Activated T-helper 17 cell treated with anti-CD3 and anti-CD28 coated beads, Interleukin-2, amount 50 U/mL, for 72 hours (primary cell): ENCODE data around the gene EML5. TPM values are rescaled to one million over a fixed set of nuclear protein-coding genes. Genes with fewer than 3 reads are reported as not detected.

ENCODE experiments used
- ATAC-seq: fragments of 150-1000 bp; cut with Tn5 transposase; replicated peaks from 2 replicates; pipeline ENCODE4 v1.10.0; 2021; ENCODE audit warnings: mild to moderate bottlenecking, moderate library complexity
- H3K27ac Mint-ChIP-seq: one replicate; pipeline ENCODE4 v1.8.0; 2022; ENCODE audit warnings: mixed read lengths
- H3K27me3 Mint-ChIP-seq: one replicate; pipeline ENCODE4 v1.8.0; 2022; ENCODE audit warnings: mixed read lengths
- H3K36me3 Mint-ChIP-seq: one replicate; pipeline ENCODE4 v1.8.0; 2022; ENCODE audit warnings: low read depth, mild to moderate bottlenecking, mixed read lengths
- H3K4me1 Mint-ChIP-seq: one replicate; pipeline ENCODE4 v1.8.0; 2022; ENCODE audit warnings: mixed read lengths
- H3K4me3 Mint-ChIP-seq: one replicate; pipeline ENCODE4 v1.8.0; 2022; ENCODE audit warnings: mild to moderate bottlenecking, mixed read lengths
- H3K9me3 Mint-ChIP-seq: one replicate; pipeline ENCODE4 v1.8.0; 2022; ENCODE audit warnings: mixed read lengths
- total RNA-seq, 2 donors: library from RNA; stranded (reverse); gene quantifications; one replicate each; pipeline ENCODE4 v1.2.3, GENCODE V29; 2022

Gene EML5
- total RNA-seq, 2 donors from 2014 or later: 1.6 to 2.6 TPM

DNA sequence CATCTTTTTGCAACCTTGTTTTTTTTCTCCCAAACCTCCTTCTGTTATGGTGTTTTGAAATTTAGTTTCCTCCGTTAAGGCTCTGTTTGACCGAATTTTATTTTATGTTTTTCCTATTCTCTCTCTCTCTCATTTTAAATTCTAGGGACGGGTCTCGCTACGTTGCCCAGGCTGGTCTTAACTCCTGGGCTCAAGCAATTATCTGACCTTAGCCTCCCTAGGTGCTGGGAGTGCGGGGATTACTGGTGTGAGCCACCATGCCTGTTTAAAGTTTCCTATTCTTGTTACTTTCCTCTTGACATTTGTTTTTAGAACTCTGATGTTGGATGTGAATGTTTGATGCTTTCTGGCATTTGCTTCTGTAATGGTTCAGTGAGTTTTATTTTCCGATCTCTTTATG is 228.9 kb downstream of the EML5 start:
- Mint-ChIP-seq H3K27me3 (no peaks in the 10 kb centered on the region), H3K9me3 (no peaks in the 10 kb centered on the region), H3K36me3 (peaks cover 31% of the 10 kb centered on the region), H3K4me1 (peaks cover 17% of the 10 kb centered on the region), H3K4me3 (peak overlapping the region; percentile 90), H3K27ac (peak overlapping the region; percentile 91)
- ATAC-seq: no peak

- Mint-ChIP-seq H3K4me3 (peak within 1 kb of the TSS; percentile 90), H3K27ac (peak within 1 kb of the TSS; percentile 91), H3K27me3 (no peaks in the 10 kb centered on the region), H3K4me1 (peaks cover 17% of the 10 kb centered on the region), H3K9me3 (no peaks in the 10 kb centered on the region), H3K36me3 (peaks cover 23% of the 10 kb centered on the region)
- ATAC-seq: peak; percentile 95
Observed at GRCh38 chr14:88562831-88563686, 229.7 kb downstream of the EML5 start, which contains the start of gene ZC3H14. TSS of gene ZC3H14 (plus strand) at chr14:88563037. CDS start at chr14:88563134, 97 bp downstream.

DNA sequence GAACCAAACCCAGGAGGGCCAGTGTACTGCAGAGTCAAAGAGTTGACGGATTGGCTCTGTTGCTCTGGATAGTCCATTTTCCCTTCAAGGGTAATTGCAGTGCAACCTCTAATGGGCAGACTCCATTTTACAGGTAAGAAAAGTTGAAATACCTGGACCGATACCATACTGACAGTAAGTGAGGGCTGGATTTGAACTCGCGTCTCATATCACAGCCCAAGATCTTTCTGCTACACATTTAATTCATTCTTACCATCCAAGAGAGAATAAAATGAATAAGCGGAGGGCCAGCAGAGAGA is 230.3 kb downstream of the EML5 start:
- peak overlapping the region; percentile 91 for H3K27ac Mint-ChIP-seq
- peaks cover 17% of the 10 kb centered on the region for H3K4me1 Mint-ChIP-seq
- peak overlapping the region; percentile 90 for H3K4me3 Mint-ChIP-seq
- ATAC-seq: no peak
- peaks cover 17% of the 10 kb centered on the region for H3K36me3 Mint-ChIP-seq
- H3K9me3 Mint-ChIP-seq: no peaks in the 10 kb centered on the region
- no peaks in the 10 kb centered on the region for H3K27me3 Mint-ChIP-seq

Other genes starting within 250 kb of the EML5 start
- gene PTPN21, start 237.9 kb downstream of the EML5 start, total RNA-seq: not detected
- 10 to 100 TPM; 33.5 to 48.3 TPM for gene ZC3H14, start 229.9 kb downstream of the EML5 start, total RNA-seq
- gene TTC8, start 31.7 kb upstream of the EML5 start, total RNA-seq: 1 to 10 TPM; 1.2 to 2.9 TPM